Caco-2 (cell line): ENCODE results near the gene INTS2. TPM values are rescaled to one million over a fixed set of nuclear protein-coding genes. Genes with fewer than 3 reads are reported as not detected.

Experiments used
- BruUV-seq: library from RNA; stranded (reverse); fragments of 400-500 nt; replicated peaks from 2 replicates; lab custom pipeline; 2021; lab: Mats Ljungman, UMichigan
- CTCF ChIA-PET: fragments of 300-600 bp; sonication (Branson Sonifier 250); formaldehyde crosslinking; loops from one replicate; lab custom pipeline; 2022; ENCODE audit warnings: antibody characterized with exemption; lab: Charles Lee
- POLR2A ChIA-PET: fragments of 300-600 bp; sonication (Branson Sonifier 250); formaldehyde crosslinking; loops from one replicate; lab custom pipeline; 2022; ENCODE audit warnings: antibody characterized with exemption; lab: Charles Lee
- DNase-seq, 2 experiments: peaks; one replicate each; pipeline versions ENCODE4 v3.0.0 to v3.0.0-alpha.2; 2020 to 2022
- H3K27me3 ChIP-seq: replicated peaks from 2 replicates; pipeline ENCODE4 v1.6.0; 2011; ENCODE audit warnings: low read length; ENCODE audit not compliant: control insufficient read depth, insufficient read depth
- H3K36me3 ChIP-seq: 2 replicates; pipeline ENCODE4 v1.5.1; 2011; ENCODE audit warnings: low read length; ENCODE audit not compliant: control insufficient read depth, insufficient read depth
- H3K4me1 ChIP-seq: fragments of 250-450 bp; sonication (Bioruptor Pico); 2 replicates; pipeline ENCODE4 v1.5.1; 2020; ENCODE audit warnings: mild to moderate bottlenecking
- H3K4me3 ChIP-seq: 2 replicates; pipeline ENCODE4 v1.5.1; 2011; ENCODE audit warnings: low read depth, mild to moderate bottlenecking, control low read depth, low read length
- H3K9me3 ChIP-seq: fragments of 250-450 bp; sonication (Bioruptor Pico); 2 replicates; pipeline ENCODE4 v1.5.1; 2020; ENCODE audit warnings: mild to moderate bottlenecking, moderate library complexity
- H3K27ac Mint-ChIP-seq: one replicate; pipeline ENCODE4 v1.8.0; 2022; ENCODE audit warnings: mixed read lengths; ENCODE audit not compliant: unreplicated experiment
- H3K27me3 Mint-ChIP-seq: one replicate; pipeline ENCODE4 v1.8.0; 2022; ENCODE audit warnings: mixed read lengths; ENCODE audit not compliant: insufficient read depth, unreplicated experiment
- H3K36me3 Mint-ChIP-seq: one replicate; pipeline ENCODE4 v1.8.0; 2022; ENCODE audit warnings: mild to moderate bottlenecking, mixed read lengths; ENCODE audit not compliant: insufficient read depth, unreplicated experiment
- H3K4me1 Mint-ChIP-seq: one replicate; pipeline ENCODE4 v1.8.0; 2022; ENCODE audit warnings: low read depth, mixed read lengths; ENCODE audit not compliant: unreplicated experiment
- H3K4me3 Mint-ChIP-seq: one replicate; pipeline ENCODE4 v1.8.0; 2022; ENCODE audit warnings: mild to moderate bottlenecking, moderate library complexity, mixed read lengths; ENCODE audit not compliant: unreplicated experiment
- H3K9me3 Mint-ChIP-seq: one replicate; pipeline ENCODE4 v1.8.0; 2022; ENCODE audit warnings: mixed read lengths; ENCODE audit not compliant: unreplicated experiment
- intact Hi-C: fragments of 100-400 bp; cut with micrococcal nuclease; formaldehyde crosslinking; loops from one replicate; pipeline ENCODE4 v1.10.0; 2022; ENCODE audit not compliant: unreplicated experiment
- total RNA-seq: library from RNA; stranded (reverse); gene quantifications from 2 replicates; pipeline ENCODE4 v1.2.3, GENCODE V29; 2022
- TF ChIP-seq, protein P1 (sequence below), 2 experiments: fragments of 200-600 bp in 1 of 2; IDR thresholded peaks; 1 replicate in 1 of 2; 2 replicates in 1 of 2; pipeline versions ENCODE4 v1.5.1 to v1.8.0; 2011 to 2022; ENCODE audit warnings: antibody characterized with exemption in 1 of 2, control low read depth in 1 of 2, inconsistent platforms in 1 of 2, low read depth in 1 of 2, low read length in 1 of 2, mild to moderate bottlenecking in 1 of 2, moderate library complexity in 1 of 2; ENCODE audit not compliant: insufficient read depth in 1 of 2, severe bottlenecking in 1 of 2, unreplicated experiment in 1 of 2

The INTS2 gene
- total RNA-seq, 1 experiment from 2014 or later = 20.8 TPM

DNA sequence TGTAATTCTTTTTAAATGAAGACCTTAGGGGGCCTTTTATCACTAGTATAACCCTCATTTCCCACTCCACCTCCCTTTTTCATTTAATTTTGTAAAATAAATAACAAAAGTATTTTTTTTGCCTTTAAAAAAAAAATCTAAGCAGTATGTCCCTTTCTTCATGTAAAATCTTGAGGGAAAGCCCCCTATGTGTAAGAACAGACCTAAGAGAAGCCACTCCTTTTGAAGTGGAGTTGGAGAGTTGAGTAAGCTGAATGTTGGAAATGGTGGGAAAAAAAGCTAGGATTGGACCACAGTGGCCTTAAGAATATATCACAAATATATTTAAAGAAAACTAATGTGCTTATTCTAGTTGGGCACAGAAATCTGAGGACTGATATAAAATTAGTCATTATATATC, 44.5 kb upstream of the INTS2 start:
- Mint-ChIP-seq H3K36me3 (peaks cover 77% of the 10 kb centered on the region), H3K4me3 (no peak overlapping the region), H3K27ac (no peak overlapping the region), H3K27me3 (no peaks in the 10 kb centered on the region), H3K9me3 (no peaks in the 10 kb centered on the region), H3K4me1 (no peaks in the 10 kb centered on the region)
- H3K36me3 ChIP-seq = peaks cover 1% of the 10 kb centered on the region; the same call in 1 of the 2 replicates
- H3K27me3 ChIP-seq = no peaks in the 10 kb centered on the region
- no peak for DNase-seq
- no TSS peak for BruUV-seq
- ChIA-PET CTCF (no interaction called here), POLR2A (no interaction called here)
- H3K4me3 ChIP-seq = no peak overlapping the region
- no peaks in the 10 kb centered on the region for H3K4me1 ChIP-seq
- intact Hi-C loops = no loop called here
- TF ChIP-seq, protein P1, sequence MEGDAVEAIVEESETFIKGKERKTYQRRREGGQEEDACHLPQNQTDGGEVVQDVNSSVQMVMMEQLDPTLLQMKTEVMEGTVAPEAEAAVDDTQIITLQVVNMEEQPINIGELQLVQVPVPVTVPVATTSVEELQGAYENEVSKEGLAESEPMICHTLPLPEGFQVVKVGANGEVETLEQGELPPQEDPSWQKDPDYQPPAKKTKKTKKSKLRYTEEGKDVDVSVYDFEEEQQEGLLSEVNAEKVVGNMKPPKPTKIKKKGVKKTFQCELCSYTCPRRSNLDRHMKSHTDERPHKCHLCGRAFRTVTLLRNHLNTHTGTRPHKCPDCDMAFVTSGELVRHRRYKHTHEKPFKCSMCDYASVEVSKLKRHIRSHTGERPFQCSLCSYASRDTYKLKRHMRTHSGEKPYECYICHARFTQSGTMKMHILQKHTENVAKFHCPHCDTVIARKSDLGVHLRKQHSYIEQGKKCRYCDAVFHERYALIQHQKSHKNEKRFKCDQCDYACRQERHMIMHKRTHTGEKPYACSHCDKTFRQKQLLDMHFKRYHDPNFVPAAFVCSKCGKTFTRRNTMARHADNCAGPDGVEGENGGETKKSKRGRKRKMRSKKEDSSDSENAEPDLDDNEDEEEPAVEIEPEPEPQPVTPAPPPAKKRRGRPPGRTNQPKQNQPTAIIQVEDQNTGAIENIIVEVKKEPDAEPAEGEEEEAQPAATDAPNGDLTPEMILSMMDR (IDR thresholded peaks at IDR 0.05; ENCODE audit: insufficient read depth in 1 of 2, low read depth in 1 of 2, low read length in 1 of 2, severe bottlenecking in 1 of 2, unreplicated experiment in 1 of 2) = no peak
- no peaks in the 10 kb centered on the region; the same call in 1 of the 2 replicates for H3K9me3 ChIP-seq

DNA sequence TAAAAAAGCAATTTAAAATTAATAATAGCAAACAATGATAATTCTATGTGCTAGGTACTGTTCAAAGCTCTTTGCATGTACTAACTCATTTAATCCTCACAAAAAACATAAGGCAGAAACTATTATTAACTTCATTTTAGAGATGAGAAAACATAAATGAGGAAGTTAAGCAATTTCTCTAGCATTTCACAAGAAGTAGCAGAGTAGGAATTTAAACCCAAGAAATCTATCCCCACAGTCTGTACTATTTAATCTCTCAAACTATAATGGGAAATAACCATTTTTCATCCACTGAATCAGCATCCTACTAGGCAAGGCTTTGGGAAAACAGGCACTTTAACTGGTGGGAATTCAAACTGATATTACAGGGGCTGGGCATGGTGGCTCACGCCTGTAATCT, 42.2 kb upstream of the INTS2 start:
- POLR2A ChIA-PET = no interaction called here
- Histone ChIP-seq H3K27me3 (no peaks in the 10 kb centered on the region), H3K4me1 (no peaks in the 10 kb centered on the region), H3K4me3 (no peak overlapping the region), H3K9me3 (no peaks in the 10 kb centered on the region; the same call in 1 of the 2 replicates), H3K36me3 (peaks cover 1% of the 10 kb centered on the region)
- Mint-ChIP-seq H3K36me3 (peaks cover 80% of the 10 kb centered on the region), H3K4me1 (no peaks in the 10 kb centered on the region), H3K9me3 (no peaks in the 10 kb centered on the region), H3K27me3 (no peaks in the 10 kb centered on the region), H3K27ac (no peak overlapping the region), H3K4me3 (no peak overlapping the region)
- TF ChIP-seq, protein P1 (IDR thresholded peaks at IDR 0.05; ENCODE audit: insufficient read depth in 1 of 2, low read depth in 1 of 2, low read length in 1 of 2, severe bottlenecking in 1 of 2, unreplicated experiment in 1 of 2) = no peak
- BruUV-seq = no TSS peak
- DNase-seq = no peak
- intact Hi-C loops = no loop called here
- CTCF ChIA-PET = no interaction called here

DNA sequence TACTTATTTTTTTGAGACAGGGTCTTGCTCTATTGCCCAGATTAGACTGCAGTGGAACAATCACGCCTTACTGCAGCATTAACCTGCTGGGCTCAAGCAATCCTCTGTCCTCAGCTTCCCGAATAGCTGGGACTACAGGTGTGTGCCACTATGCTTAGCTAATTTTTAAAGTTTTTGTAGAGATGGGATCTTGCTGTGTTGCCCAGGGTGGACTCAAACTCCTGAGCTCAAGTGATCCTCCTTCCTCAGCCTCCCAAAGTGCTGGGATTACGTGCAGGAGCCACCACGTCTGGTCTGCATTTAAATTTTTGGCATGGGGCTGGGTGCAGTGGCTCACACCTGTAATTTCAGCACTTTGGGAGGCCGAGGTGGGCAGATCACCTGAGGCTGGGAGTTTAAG, 41.0 kb upstream of the INTS2 start:
- TF ChIP-seq, protein P1 (IDR thresholded peaks at IDR 0.05; ENCODE audit: insufficient read depth in 1 of 2, low read depth in 1 of 2, low read length in 1 of 2, severe bottlenecking in 1 of 2, unreplicated experiment in 1 of 2) = no peak
- no TSS peak for BruUV-seq
- H3K9me3 Mint-ChIP-seq = no peaks in the 10 kb centered on the region
- ChIA-PET CTCF (no interaction called here), POLR2A (no interaction called here)
- no peak overlapping the region for H3K4me3 Mint-ChIP-seq
- Histone ChIP-seq H3K9me3 (no peaks in the 10 kb centered on the region; the same call in 1 of the 2 replicates), H3K36me3 (peaks cover 3% of the 10 kb centered on the region), H3K4me3 (no peak overlapping the region), H3K4me1 (no peaks in the 10 kb centered on the region), H3K27me3 (no peaks in the 10 kb centered on the region)
- H3K36me3 Mint-ChIP-seq = peaks cover 80% of the 10 kb centered on the region
- no peaks in the 10 kb centered on the region for H3K4me1 Mint-ChIP-seq
- H3K27me3 Mint-ChIP-seq = no peaks in the 10 kb centered on the region
- intact Hi-C loops = no loop called here
- H3K27ac Mint-ChIP-seq = no peak overlapping the region
- DNase-seq = no peak
